ENCODE results near the gene ACER3.

- TF ChIP-seq CTCF (IDR thresholded peaks at IDR 0.05) = no peak
- TF ChIP-seq POLR2AphosphoS5 (IDR thresholded peaks at IDR 0.05) = no peak
- no peak for TF ChIP-seq POLR2A (IDR thresholded peaks at IDR 0.05)
- TF ChIP-seq EP300 (IDR thresholded peaks at IDR 0.05) = no peak
These were observed 211.2 kb downstream of the ACER3 start for GRCh38 chr11:77071671-77072605.

Data from sigmoid colon (tissue), 4 donors.